A673 (cell line): ENCODE measurements around the gene EXOC4. TPM values are rescaled to one million over a fixed set of nuclear protein-coding genes. Genes with fewer than 3 reads are reported as not detected.

Experiments used
- BruUV-seq: library from RNA; stranded (reverse); fragments of 400-500 nt; replicated peaks from 2 replicates; lab custom pipeline; 2021; lab: Mats Ljungman, UMichigan
- CTCF ChIA-PET: fragments of 300-600 bp; sonication (Branson Sonifier 250); formaldehyde crosslinking; loops from one replicate; lab custom pipeline; 2022; ENCODE audit warnings: antibody characterized with exemption; lab: Charles Lee
- POLR2A ChIA-PET: fragments of 300-600 bp; sonication (Branson Sonifier 250); formaldehyde crosslinking; loops from one replicate; lab custom pipeline; 2022; ENCODE audit warnings: antibody characterized with exemption; ENCODE audit not compliant: low non-redundant PET; lab: Charles Lee
- DNase-seq: peaks from one replicate; pipeline ENCODE4 v3.0.0-alpha.2; 2015; ENCODE audit warnings: low spot score
- H3K27ac ChIP-seq: fragments of 200-600 bp; sonication (generic); 2 replicates; pipeline ENCODE4 v1.5.1; 2016; ENCODE audit warnings: mixed run types, low read depth, mild to moderate bottlenecking, mixed read lengths, antibody characterized with exemption, low read length; ENCODE audit not compliant: poor library complexity, severe bottlenecking
- H3K27me3 ChIP-seq: fragments of 200-600 bp; sonication (generic); replicated peaks from 2 replicates; pipeline ENCODE4 v1.6.1; 2017; ENCODE audit warnings: mixed run types, low read depth, mild to moderate bottlenecking, mixed read lengths, antibody characterized with exemption, low read length; ENCODE audit not compliant: insufficient read depth, poor library complexity
- H3K36me3 ChIP-seq: fragments of 200-600 bp; sonication (generic); 2 replicates; pipeline ENCODE4 v1.6.1; 2016; ENCODE audit warnings: mixed run types, mild to moderate bottlenecking, mixed read lengths, antibody characterized with exemption, low read length; ENCODE audit not compliant: insufficient read depth, poor library complexity, severe bottlenecking
- H3K4me1 ChIP-seq: fragments of 200-600 bp; sonication (generic); 2 replicates; pipeline ENCODE4 v1.6.1; 2017; ENCODE audit warnings: mixed run types, mild to moderate bottlenecking, mixed read lengths, antibody characterized with exemption, low read length; ENCODE audit not compliant: insufficient read depth, poor library complexity, severe bottlenecking
- H3K4me3 ChIP-seq: fragments of 200-600 bp; sonication (generic); 2 replicates; pipeline ENCODE4 v1.5.1; 2016; ENCODE audit warnings: low read depth, mixed run types, mild to moderate bottlenecking, mixed read lengths, low read length; ENCODE audit not compliant: poor library complexity, severe bottlenecking
- H3K9me3 ChIP-seq: fragments of 200-600 bp; sonication (generic); 2 replicates; pipeline ENCODE4 v1.6.1; 2016; ENCODE audit warnings: mixed run types, low read depth, mild to moderate bottlenecking, mixed read lengths, antibody characterized with exemption, low read length; ENCODE audit not compliant: poor library complexity, severe bottlenecking
- EZH2 ChIP-seq: fragments of 200-600 bp; sonication (generic); IDR thresholded peaks from 2 replicates; pipeline ENCODE4 v1.6.1; 2017; ENCODE audit warnings: borderline replicate concordance, low read depth, mild to moderate bottlenecking, mixed read lengths, antibody characterized with exemption, low read length; ENCODE audit not compliant: poor library complexity, severe bottlenecking
- intact Hi-C: fragments of 100-400 bp; cut with micrococcal nuclease; formaldehyde crosslinking; loops from one replicate; pipeline ENCODE4 v1.10.0; 2022; ENCODE audit not compliant: unreplicated experiment
- total RNA-seq: library from RNA; stranded (reverse); gene quantifications from 2 replicates; pipeline ENCODE4 v1.2.3, GENCODE V29; 2021
- TF ChIP-seq, protein P1 (sequence below): fragments of 300-800, 200-600 bp; sonication (generic); conservative IDR thresholded peaks from 2 replicates; pipeline ENCODE4 v1.5.1; 2017; ENCODE audit warnings: low read depth, mild to moderate bottlenecking, antibody characterized with exemption, low read length, moderate library complexity, mixed read lengths

The EXOC4 gene
- total RNA-seq, 1 experiment from 2014 or later, result 66.1 TPM

- H3K4me1 ChIP-seq, result no peaks in the 10 kb centered on the region
- H3K36me3 ChIP-seq, result no peaks in the 10 kb centered on the region
- H3K27me3 ChIP-seq, result no peaks in the 10 kb centered on the region
- TF ChIP-seq EZH2, result no peak
- TF ChIP-seq, protein P1, sequence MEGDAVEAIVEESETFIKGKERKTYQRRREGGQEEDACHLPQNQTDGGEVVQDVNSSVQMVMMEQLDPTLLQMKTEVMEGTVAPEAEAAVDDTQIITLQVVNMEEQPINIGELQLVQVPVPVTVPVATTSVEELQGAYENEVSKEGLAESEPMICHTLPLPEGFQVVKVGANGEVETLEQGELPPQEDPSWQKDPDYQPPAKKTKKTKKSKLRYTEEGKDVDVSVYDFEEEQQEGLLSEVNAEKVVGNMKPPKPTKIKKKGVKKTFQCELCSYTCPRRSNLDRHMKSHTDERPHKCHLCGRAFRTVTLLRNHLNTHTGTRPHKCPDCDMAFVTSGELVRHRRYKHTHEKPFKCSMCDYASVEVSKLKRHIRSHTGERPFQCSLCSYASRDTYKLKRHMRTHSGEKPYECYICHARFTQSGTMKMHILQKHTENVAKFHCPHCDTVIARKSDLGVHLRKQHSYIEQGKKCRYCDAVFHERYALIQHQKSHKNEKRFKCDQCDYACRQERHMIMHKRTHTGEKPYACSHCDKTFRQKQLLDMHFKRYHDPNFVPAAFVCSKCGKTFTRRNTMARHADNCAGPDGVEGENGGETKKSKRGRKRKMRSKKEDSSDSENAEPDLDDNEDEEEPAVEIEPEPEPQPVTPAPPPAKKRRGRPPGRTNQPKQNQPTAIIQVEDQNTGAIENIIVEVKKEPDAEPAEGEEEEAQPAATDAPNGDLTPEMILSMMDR, result no peak
- intact Hi-C loops, result no loop called here
- H3K9me3 ChIP-seq, result no peaks in the 10 kb centered on the region
- no peak for DNase-seq
- no peak overlapping the region for H3K27ac ChIP-seq
- POLR2A ChIA-PET, result no interaction called here
- CTCF ChIA-PET, result no interaction called here
- BruUV-seq, result no TSS peak
- H3K4me3 ChIP-seq, result no peak overlapping the region
Measured at GRCh38 chr7:133763076-133763640, 510.3 kb downstream of the EXOC4 start.

DNA sequence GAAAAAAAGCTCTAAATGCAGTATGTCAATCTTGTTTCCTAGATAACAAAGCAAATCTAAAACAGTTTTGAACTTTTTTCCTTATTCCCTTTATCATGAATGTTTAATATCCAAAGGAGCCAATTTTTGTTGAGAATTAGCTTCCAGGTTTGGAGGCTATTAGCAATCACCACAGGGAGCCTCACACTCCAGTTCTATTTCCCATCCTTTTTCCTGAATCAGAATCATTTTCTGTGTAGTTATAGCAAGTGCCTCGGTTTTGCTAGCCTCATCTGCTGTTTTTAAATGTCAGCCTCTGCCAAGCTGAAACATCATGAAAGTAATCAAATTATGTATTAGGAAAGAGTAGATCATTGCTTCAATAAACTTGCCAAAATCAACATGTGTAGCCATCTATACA is 516.8 kb downstream of the EXOC4 start:
- intact Hi-C loops, result no loop called here
- no peaks in the 10 kb centered on the region for H3K36me3 ChIP-seq
- TF ChIP-seq EZH2, result no peak
- TF ChIP-seq, protein P1, result no peak
- CTCF ChIA-PET, result no interaction called here
- no peak for DNase-seq
- H3K27me3 ChIP-seq, result no peaks in the 10 kb centered on the region
- H3K27ac ChIP-seq, result no peak overlapping the region
- POLR2A ChIA-PET, result no interaction called here
- no peak overlapping the region for H3K4me3 ChIP-seq
- H3K9me3 ChIP-seq, result no peaks in the 10 kb centered on the region
- no TSS peak for BruUV-seq
- peaks cover 8% of the 10 kb centered on the region for H3K4me1 ChIP-seq

- intact Hi-C loops, result no loop called here
- Histone ChIP-seq H3K4me1 (peaks cover 8% of the 10 kb centered on the region), H3K4me3 (no peak overlapping the region), H3K27ac (no peak overlapping the region), H3K27me3 (no peaks in the 10 kb centered on the region), H3K36me3 (no peaks in the 10 kb centered on the region), H3K9me3 (no peaks in the 10 kb centered on the region)
- DNase-seq, result no peak
- TF ChIP-seq EZH2, result no peak
- TF ChIP-seq, protein P1, result no peak
- POLR2A ChIA-PET, result no interaction called here
- CTCF ChIA-PET, result no interaction called here
- no TSS peak for BruUV-seq
Measured at GRCh38 chr7:133770863-133771492, 518.1 kb downstream of the EXOC4 start.
